Measurements from ENCODE around the gene CACNB3. TPM values are rescaled to one million over a fixed set of nuclear protein-coding genes. Genes with fewer than 3 reads are reported as not detected.

CACNB3 gene
- polyA plus RNA-seq, 1 donor from 2014 or later = 123 TPM

- Histone ChIP-seq H3K4me2 (ENCODE audit: low read length) (peak overlapping the region; percentile 44), H3K4me3 (ENCODE audit: low read length) (peak overlapping the region; percentile 92), H3K9me3 (ENCODE audit: low read length) (no peaks in the 10 kb centered on the region), H3K36me3 (ENCODE audit: insufficient read depth, low read length) (no peaks in the 10 kb centered on the region), H3F3A (ENCODE audit: insufficient read depth, low read length, poor library complexity, severe bottlenecking) (no peaks in the 10 kb centered on the region), H3K27me3 (ENCODE audit: insufficient read depth, low read depth, low read length) (no peaks in the 10 kb centered on the region), H3K9ac (ENCODE audit: low read length) (peak overlapping the region; percentile 82), H2AFZ (ENCODE audit: low read depth, low read length) (peak overlapping the region; percentile 60), H3K27ac (ENCODE audit: low read length) (no peak overlapping the region), H4K20me1 (ENCODE audit: insufficient read depth) (no peaks in the 10 kb centered on the region), H3K9me2 (ENCODE audit: insufficient read depth, low read length) (no peaks in the 10 kb centered on the region), H3K79me2 (replicated peaks; ENCODE audit: insufficient read depth, low read length) (peaks cover 31% of the 10 kb centered on the region)
- TF ChIP-seq TAF1 (IDR thresholded peaks at IDR 0.05; ENCODE audit: low read depth) (no peak), MXI1 (conservative IDR thresholded peaks at IDR 0.05; ENCODE audit: poor library complexity, severe bottlenecking) (no peak), POLR2AphosphoS5 (IDR thresholded peaks at IDR 0.05) (no peak), REST (IDR thresholded peaks at IDR 0.05; ENCODE audit: borderline replicate concordance) (no peak), EP300 (conservative IDR thresholded peaks at IDR 0.05; ENCODE audit: poor library complexity, severe bottlenecking) (no peak), RAD21 (conservative IDR thresholded peaks at IDR 0.05) (no peak)
Observed at GRCh38 chr12:48789858-48790326, 28.4 kb upstream of the CACNB3 start.

- TF ChIP-seq MXI1 (conservative IDR thresholded peaks at IDR 0.05; ENCODE audit: poor library complexity, severe bottlenecking) (no peak), TAF1 (IDR thresholded peaks at IDR 0.05; ENCODE audit: low read depth) (no peak), EZH2 (IDR thresholded peaks at IDR 0.05; ENCODE audit: borderline replicate concordance, insufficient read depth, low read length, poor library complexity, severe bottlenecking) (no peak), RAD21 (conservative IDR thresholded peaks at IDR 0.05) (no peak), POLR2AphosphoS5 (IDR thresholded peaks at IDR 0.05) (no peak), REST (IDR thresholded peaks at IDR 0.05; ENCODE audit: borderline replicate concordance) (no peak), EP300 (conservative IDR thresholded peaks at IDR 0.05; ENCODE audit: poor library complexity, severe bottlenecking) (no peak), CTCF (IDR thresholded peaks at IDR 0.05; ENCODE audit: poor library complexity, severe bottlenecking) (no peak), SMC3 (conservative IDR thresholded peaks at IDR 0.05; ENCODE audit: poor library complexity) (no peak)
Observed at GRCh38 chr12:48793696-48794095, 24.6 kb upstream of the CACNB3 start.

More at GRCh38 chr12:48793696-48794095, 24.6 kb upstream of the CACNB3 start:
- Histone ChIP-seq H3F3A (ENCODE audit: insufficient read depth, low read length, poor library complexity, severe bottlenecking) (no peaks in the 10 kb centered on the region), H3K27ac (ENCODE audit: low read length) (no peak overlapping the region), H3K4me2 (ENCODE audit: low read length) (no peak overlapping the region), H3K9me3 (ENCODE audit: low read length) (no peaks in the 10 kb centered on the region), H4K20me1 (ENCODE audit: insufficient read depth) (no peaks in the 10 kb centered on the region), H3K9me2 (ENCODE audit: insufficient read depth, low read length) (no peaks in the 10 kb centered on the region), H3K9ac (ENCODE audit: low read length) (no peak overlapping the region), H3K36me3 (ENCODE audit: insufficient read depth, low read length) (no peaks in the 10 kb centered on the region), H2AFZ (ENCODE audit: low read depth, low read length) (no peak overlapping the region), H3K79me2 (replicated peaks; ENCODE audit: insufficient read depth, low read length) (no peaks in the 10 kb centered on the region), H3K4me3 (ENCODE audit: low read length) (no peak overlapping the region), H3K27me3 (ENCODE audit: insufficient read depth, low read depth, low read length) (no peaks in the 10 kb centered on the region)

All from neural cell (in vitro differentiated cells).